A549 (cell line): ENCODE results near the gene GNB1L. TPM values are rescaled to one million over a fixed set of nuclear protein-coding genes. Genes with fewer than 3 reads are reported as not detected.

ENCODE experiments used
- ATAC-seq, 2 experiments: fragments of 200-7000 bp in 1 of 2; fragments of >200 bp in 1 of 2; cut with Nextera tagmentation in 1 of 2; cut with Tn5 transposase in 1 of 2; 3 replicates each; pipeline versions ENCODE4 v1.8.0 to v1.9.1; 2018 to 2020; ENCODE audit warnings: mild to moderate bottlenecking in 1 of 2, moderate library complexity in 1 of 2
- CTCF ChIA-PET: fragments of 300-600 bp; sonication (Branson Sonifier 250); formaldehyde crosslinking; extraction: SDS; loops from one replicate; lab custom pipeline; 2021; ENCODE audit warnings: antibody characterized with exemption, inconsistent platforms; lab: Yijun Ruan, JAX
- POLR2A ChIA-PET: fragments of 350-600 bp; formaldehyde crosslinking; extraction: SDS; loops from one replicate; lab custom pipeline; 2021; ENCODE audit warnings: antibody characterized with exemption, inconsistent platforms; lab: Yijun Ruan, JAX
- DNase-seq, 2 experiments: peaks; one replicate each; pipeline versions ENCODE4 v3.0.0 to v3.0.0-alpha.2; 2011 to 2016; ENCODE audit warnings: low read depth in 1 of 2, low spot score in 1 of 2
- FAIRE-seq: peaks from 2 replicates; lab custom pipeline; 2011; peaks lifted over from hg19 to GRCh38; lab: Jason Lieb, UNC
- H3K27ac ChIP-seq, 2 experiments: fragments of >200 bp; sonication (Bioruptor Twin); formaldehyde crosslinking; 3 replicates each; pipeline ENCODE4 v1.5.1; 2016 to 2017
- H3K4me1 ChIP-seq: fragments of >200 bp; sonication (Bioruptor Twin); formaldehyde crosslinking; 3 replicates; pipeline ENCODE4 v1.6.1; 2016
- H3K4me2 ChIP-seq: fragments of >200 bp; sonication (Bioruptor Twin); formaldehyde crosslinking; 3 replicates; pipeline ENCODE4 v1.6.1; 2016
- H3K4me3 ChIP-seq: fragments of >200 bp; sonication (Bioruptor Twin); formaldehyde crosslinking; 3 replicates; pipeline ENCODE4 v1.5.1; 2016
- H3K9me3 ChIP-seq: fragments of >200 bp; sonication (Bioruptor Twin); formaldehyde crosslinking; 3 replicates; pipeline ENCODE4 v1.6.1; 2016
- CBX8 ChIP-seq: fragments of 200-600 bp; sonication (generic); IDR thresholded peaks from 2 replicates; pipeline ENCODE4 v1.6.1; 2016
- CHD2 ChIP-seq: fragments of 150-350 bp; IDR thresholded peaks from 2 replicates; pipeline ENCODE4 v1.6.1; 2014; ENCODE audit warnings: low read length; ENCODE audit not compliant: partially characterized antibody
- CHD4 ChIP-seq: fragments of 200-600 bp; sonication (generic); IDR thresholded peaks from 2 replicates; pipeline ENCODE4 v1.6.1; 2016; ENCODE audit warnings: antibody characterized with exemption, mild to moderate bottlenecking, borderline replicate concordance
- FOSL2 ChIP-seq, 2 experiments: fragments of 450-650 bp in 1 of 2; fragments of >200 bp in 1 of 2; sonication (Bioruptor Twin) in 1 of 2; formaldehyde crosslinking; IDR thresholded peaks; 2 replicates each; pipeline versions ENCODE4 v1.5.0 to v1.6.1; 2016 to 2020; ENCODE audit warnings: mild to moderate bottlenecking in 1 of 2, moderate library complexity in 1 of 2
- GATA3 ChIP-seq: IDR thresholded peaks from 2 replicates; pipeline ENCODE4 v1.6.1; 2012; ENCODE audit warnings: borderline replicate concordance
- HDAC2 ChIP-seq: fragments of 200-600 bp; sonication (generic); IDR thresholded peaks from 2 replicates; pipeline ENCODE4 v1.6.1; 2016
- HOXB13 ChIP-seq: fragments of 250-450 bp; sonication (Bioruptor Pico); IDR thresholded peaks from 2 replicates; pipeline ENCODE4 v1.5.0; 2020; ENCODE audit warnings: low read depth, mild to moderate bottlenecking, moderate library complexity
- JUNB ChIP-seq: fragments of >200 bp; sonication (Bioruptor Twin); formaldehyde crosslinking; IDR thresholded peaks from 2 replicates; pipeline ENCODE4 v1.6.1; 2016
- KDM1A ChIP-seq: fragments of 200-600 bp; sonication (generic); IDR thresholded peaks from 2 replicates; pipeline ENCODE4 v1.6.1; 2016; ENCODE audit warnings: low read depth, mild to moderate bottlenecking
- KDM5A ChIP-seq: fragments of 200-600 bp; sonication (generic); IDR thresholded peaks from 2 replicates; pipeline ENCODE4 v1.6.1; 2016; ENCODE audit warnings: antibody characterized with exemption, mild to moderate bottlenecking
- MAFK ChIP-seq: fragments of 450-650 bp; IDR thresholded peaks from 2 replicates; pipeline ENCODE4 v1.6.1; 2014; ENCODE audit not compliant: partially characterized antibody
- MAZ ChIP-seq: fragments of 150-350 bp; IDR thresholded peaks from 2 replicates; pipeline ENCODE4 v1.6.1; 2014; ENCODE audit warnings: antibody characterized with exemption, low read depth, low read length, borderline replicate concordance
- NFE2L2 ChIP-seq: fragments of 150-350 bp; conservative IDR thresholded peaks from 2 replicates; pipeline ENCODE4 v1.6.1; 2014; ENCODE audit warnings: low read length
- NR3C1 ChIP-seq: fragments of >200 bp; sonication (Bioruptor Twin); formaldehyde crosslinking; IDR thresholded peaks from 3 replicates; pipeline ENCODE4 v1.6.1; 2017
- POLR2A ChIP-seq: IDR thresholded peaks from 2 replicates; pipeline ENCODE4 v1.6.1; 2012; ENCODE audit warnings: mild to moderate bottlenecking, low read length
- RARB ChIP-seq: fragments of 250-450 bp; sonication (Bioruptor Pico); IDR thresholded peaks from 2 replicates; pipeline ENCODE4 v1.8.0; 2021; ENCODE audit warnings: mild to moderate bottlenecking, moderate library complexity
- RCOR1 ChIP-seq: fragments of 150-350 bp; IDR thresholded peaks from 2 replicates; pipeline ENCODE4 v1.6.1; 2014; ENCODE audit warnings: antibody characterized with exemption, low read length, low read depth
- RNF2 ChIP-seq: fragments of 200-600 bp; sonication (generic); IDR thresholded peaks from 2 replicates; pipeline ENCODE4 v1.6.1; 2016; ENCODE audit warnings: low read depth, mild to moderate bottlenecking, antibody characterized with exemption, moderate library complexity, borderline replicate concordance
- SMC3 ChIP-seq: fragments of >200 bp; sonication (Bioruptor Twin); formaldehyde crosslinking; IDR thresholded peaks from 3 replicates; pipeline ENCODE4 v1.6.1; 2018; ENCODE audit warnings: inconsistent platforms
- TFCP2L1 ChIP-seq: fragments of 250-450 bp; sonication (Bioruptor Pico); IDR thresholded peaks from 2 replicates; pipeline ENCODE4 v1.5.0; 2021; ENCODE audit warnings: mild to moderate bottlenecking
- ZC3H11A ChIP-seq: fragments of 450-650 bp; IDR thresholded peaks from 2 replicates; pipeline ENCODE4 v1.6.1; 2014; ENCODE audit warnings: antibody characterized with exemption, mild to moderate bottlenecking
- WGBS: methylation state at CpG from one replicate; pipeline ENCODE4 v1.1.6; 2017; ENCODE audit errors: missing lambda C conversion rate; 5-methylcytosine and 5-hydroxymethylcytosine counted together
- polyA plus RNA-seq, 4 experiments: library from polyadenylated mRNA; depleted of rRNA in 3 of 4; stranded (reverse); fragments of >200 nt; fragmentation: RNase III in 1 of 4; extraction: RNeasy Plus Mini Kit Qiagen cat#74134 plus additional on column Dnase treatment in 1 of 4; gene quantifications; 2 replicates in 3 of 4; 3 replicates in 1 of 4; pipeline ENCODE4 v1.2.3, GENCODE V29; 2011 to 2017
- TF ChIP-seq, protein P1 (sequence below): IDR thresholded peaks from 2 replicates; pipeline ENCODE4 v1.6.1; 2012
- TF ChIP-seq, protein P2 (sequence below): fragments of 450-650 bp; IDR thresholded peaks from 2 replicates; pipeline ENCODE4 v1.6.1; 2014; ENCODE audit warnings: antibody characterized with exemption
- TF ChIP-seq, protein P3 (sequence below): fragments of 200-600 bp; sonication (generic); IDR thresholded peaks from 2 replicates; pipeline ENCODE4 v1.6.1; 2016; ENCODE audit warnings: antibody characterized with exemption, mild to moderate bottlenecking, moderate library complexity

GNB1L gene
- polyA plus RNA-seq, 2 of the 4 experiments (the other 2 are of a cell fraction), result 1.8 to 10.3 TPM

DNA sequence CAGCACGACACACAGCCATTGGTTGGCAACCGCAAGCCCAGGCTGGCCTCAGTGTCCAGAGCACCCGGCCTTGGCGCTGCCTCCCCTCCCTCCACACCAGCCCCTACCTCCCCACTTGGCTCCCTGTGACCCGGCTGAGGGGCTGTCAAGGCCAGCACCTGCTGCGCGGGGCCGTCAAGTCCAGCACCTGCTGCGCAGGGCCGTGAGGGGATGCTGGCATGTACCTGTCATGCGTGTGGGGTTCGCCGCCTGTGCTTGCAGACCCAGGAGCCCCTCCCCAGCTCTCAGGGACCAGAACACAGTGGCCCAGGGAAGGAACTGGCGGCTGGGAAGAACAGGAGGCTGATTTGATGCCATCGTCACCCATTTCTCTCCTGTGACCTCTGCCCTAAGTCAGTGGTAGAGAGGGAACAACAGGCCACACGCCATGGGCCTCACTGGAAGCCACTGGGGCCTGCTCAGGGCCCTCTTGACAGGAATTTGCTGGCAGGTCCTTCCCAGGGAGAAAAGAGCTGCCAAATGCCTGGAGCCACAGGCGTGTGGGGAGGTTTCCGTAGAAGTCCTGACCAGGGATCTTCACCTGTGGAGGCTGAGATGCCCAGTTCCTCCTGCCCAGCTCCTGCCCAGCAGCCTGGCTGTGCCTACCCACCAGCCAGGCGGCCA, 56.5 kb downstream of the GNB1L start:
- ATAC-seq, result no peak
- no peak overlapping the region for H3K4me2 ChIP-seq
- POLR2A ChIA-PET, result no interaction called here
- H3K4me3 ChIP-seq, result no peak overlapping the region
- H3K9me3 ChIP-seq, result no peaks in the 10 kb centered on the region
- no peak for DNase-seq
- no peak overlapping the region for H3K27ac ChIP-seq
- WGBS, result 91% methylated on average over 4 of the region's 19 CpGs
- FAIRE-seq, result no peak
- no peak for TF ChIP-seq CHD2
- no peak for TF ChIP-seq HOXB13
- no peak for TF ChIP-seq NFE2L2
- no peak for TF ChIP-seq TFCP2L1 (CRISPR knock-in tag)
- no peak for TF ChIP-seq MAFK
- no peak for TF ChIP-seq JUNB
- TF ChIP-seq, protein P1, sequence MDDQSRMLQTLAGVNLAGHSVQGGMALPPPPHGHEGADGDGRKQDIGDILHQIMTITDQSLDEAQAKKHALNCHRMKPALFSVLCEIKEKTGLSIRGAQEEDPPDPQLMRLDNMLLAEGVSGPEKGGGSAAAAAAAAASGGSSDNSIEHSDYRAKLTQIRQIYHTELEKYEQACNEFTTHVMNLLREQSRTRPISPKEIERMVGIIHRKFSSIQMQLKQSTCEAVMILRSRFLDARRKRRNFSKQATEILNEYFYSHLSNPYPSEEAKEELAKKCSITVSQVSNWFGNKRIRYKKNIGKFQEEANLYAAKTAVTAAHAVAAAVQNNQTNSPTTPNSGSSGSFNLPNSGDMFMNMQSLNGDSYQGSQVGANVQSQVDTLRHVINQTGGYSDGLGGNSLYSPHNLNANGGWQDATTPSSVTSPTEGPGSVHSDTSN, result no peak
- TF ChIP-seq MAZ, result no peak
- no peak for TF ChIP-seq RCOR1
- TF ChIP-seq CBX8, result no peak
- TF ChIP-seq SMC3, result no peak
- TF ChIP-seq RNF2, result no peak
- TF ChIP-seq ZC3H11A, result no peak
- TF ChIP-seq KDM5A, result no peak
- TF ChIP-seq RARB (CRISPR knock-in tag), result no peak
- TF ChIP-seq, protein P2, sequence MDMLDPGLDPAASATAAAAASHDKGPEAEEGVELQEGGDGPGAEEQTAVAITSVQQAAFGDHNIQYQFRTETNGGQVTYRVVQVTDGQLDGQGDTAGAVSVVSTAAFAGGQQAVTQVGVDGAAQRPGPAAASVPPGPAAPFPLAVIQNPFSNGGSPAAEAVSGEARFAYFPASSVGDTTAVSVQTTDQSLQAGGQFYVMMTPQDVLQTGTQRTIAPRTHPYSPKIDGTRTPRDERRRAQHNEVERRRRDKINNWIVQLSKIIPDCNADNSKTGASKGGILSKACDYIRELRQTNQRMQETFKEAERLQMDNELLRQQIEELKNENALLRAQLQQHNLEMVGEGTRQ, result no peak
- TF ChIP-seq GATA3, result no peak
- TF ChIP-seq POLR2A, result no peak
- TF ChIP-seq, all 56 proteins: peak for 0
- H3K4me1 ChIP-seq, result no peaks in the 10 kb centered on the region
- CTCF ChIA-PET, result no interaction called here

DNA sequence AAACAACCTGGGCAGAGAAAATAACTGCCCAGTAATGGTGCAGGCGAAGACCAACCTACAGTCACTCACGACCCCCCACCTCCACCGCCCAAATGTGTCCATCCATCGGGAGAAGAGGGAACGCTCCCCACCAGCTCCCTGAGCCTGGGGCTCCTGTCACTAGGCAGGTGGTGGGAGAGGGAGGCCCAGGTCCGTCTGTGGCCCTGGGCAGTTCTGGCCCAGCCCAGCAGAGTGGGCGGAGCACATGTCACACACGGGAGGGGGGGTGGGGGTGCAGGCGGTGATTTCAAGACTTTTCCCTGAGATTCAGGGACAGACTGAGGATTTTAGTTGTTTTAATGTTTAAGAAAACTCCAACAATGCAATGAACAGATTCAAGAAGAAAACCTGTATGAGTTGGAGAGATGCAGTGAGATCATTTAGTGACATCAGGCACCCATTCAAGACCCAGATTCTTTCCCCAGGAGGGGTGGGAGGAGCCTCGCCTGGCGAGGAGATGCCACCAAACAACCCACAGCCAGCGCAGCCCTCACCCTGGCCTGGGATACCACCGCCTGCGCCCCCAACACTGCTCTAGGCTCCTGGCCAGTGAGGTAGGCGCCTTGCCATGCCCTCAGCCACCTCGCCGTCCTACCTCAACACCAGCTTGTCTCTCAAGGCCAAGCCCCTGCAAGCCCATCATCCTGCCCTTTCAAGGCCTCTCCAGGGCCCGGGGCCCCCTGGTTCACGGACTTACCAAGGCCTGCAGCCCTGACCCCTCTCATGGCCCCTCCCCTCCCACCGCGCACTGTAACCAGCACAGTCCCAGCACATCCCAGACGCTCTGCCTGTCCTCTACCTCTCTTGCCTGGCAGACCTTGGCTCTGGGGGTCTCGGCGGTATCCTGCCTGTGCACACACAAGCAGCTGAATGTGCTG, 57.3 kb downstream of the GNB1L start:
- TF ChIP-seq JUNB (no peak), FOSL2 (IDR thresholded peaks at IDR 0.05) (no peak), FOSL2 (CRISPR knock-in tag; IDR thresholded peaks at IDR 0.05) (no peak), HDAC2 (no peak), NR3C1 (no peak), KDM1A (no peak), CHD4 (no peak)
- TF ChIP-seq, protein P3, sequence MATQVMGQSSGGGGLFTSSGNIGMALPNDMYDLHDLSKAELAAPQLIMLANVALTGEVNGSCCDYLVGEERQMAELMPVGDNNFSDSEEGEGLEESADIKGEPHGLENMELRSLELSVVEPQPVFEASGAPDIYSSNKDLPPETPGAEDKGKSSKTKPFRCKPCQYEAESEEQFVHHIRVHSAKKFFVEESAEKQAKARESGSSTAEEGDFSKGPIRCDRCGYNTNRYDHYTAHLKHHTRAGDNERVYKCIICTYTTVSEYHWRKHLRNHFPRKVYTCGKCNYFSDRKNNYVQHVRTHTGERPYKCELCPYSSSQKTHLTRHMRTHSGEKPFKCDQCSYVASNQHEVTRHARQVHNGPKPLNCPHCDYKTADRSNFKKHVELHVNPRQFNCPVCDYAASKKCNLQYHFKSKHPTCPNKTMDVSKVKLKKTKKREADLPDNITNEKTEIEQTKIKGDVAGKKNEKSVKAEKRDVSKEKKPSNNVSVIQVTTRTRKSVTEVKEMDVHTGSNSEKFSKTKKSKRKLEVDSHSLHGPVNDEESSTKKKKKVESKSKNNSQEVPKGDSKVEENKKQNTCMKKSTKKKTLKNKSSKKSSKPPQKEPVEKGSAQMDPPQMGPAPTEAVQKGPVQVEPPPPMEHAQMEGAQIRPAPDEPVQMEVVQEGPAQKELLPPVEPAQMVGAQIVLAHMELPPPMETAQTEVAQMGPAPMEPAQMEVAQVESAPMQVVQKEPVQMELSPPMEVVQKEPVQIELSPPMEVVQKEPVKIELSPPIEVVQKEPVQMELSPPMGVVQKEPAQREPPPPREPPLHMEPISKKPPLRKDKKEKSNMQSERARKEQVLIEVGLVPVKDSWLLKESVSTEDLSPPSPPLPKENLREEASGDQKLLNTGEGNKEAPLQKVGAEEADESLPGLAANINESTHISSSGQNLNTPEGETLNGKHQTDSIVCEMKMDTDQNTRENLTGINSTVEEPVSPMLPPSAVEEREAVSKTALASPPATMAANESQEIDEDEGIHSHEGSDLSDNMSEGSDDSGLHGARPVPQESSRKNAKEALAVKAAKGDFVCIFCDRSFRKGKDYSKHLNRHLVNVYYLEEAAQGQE, result no peak
- TF ChIP-seq, all 56 proteins: peak for 0
- ChIA-PET POLR2A (no interaction called here), CTCF (no interaction called here)
- no peak overlapping the region for H3K4me3 ChIP-seq
- FAIRE-seq (no peak), ATAC-seq (no peak), DNase-seq (no peak)
- no peaks in the 10 kb centered on the region for H3K4me1 ChIP-seq
- H3K27ac ChIP-seq, result no peak overlapping the region
- no peaks in the 10 kb centered on the region for H3K9me3 ChIP-seq
- WGBS, result 85% methylated on average over 19 of the region's 24 CpGs
- no peak overlapping the region for H3K4me2 ChIP-seq
